ENCODE measurements around the gene CDC123. TPM values are rescaled to one million over a fixed set of nuclear protein-coding genes. Genes with fewer than 3 reads are reported as not detected.

The CDC123 gene, protein sequence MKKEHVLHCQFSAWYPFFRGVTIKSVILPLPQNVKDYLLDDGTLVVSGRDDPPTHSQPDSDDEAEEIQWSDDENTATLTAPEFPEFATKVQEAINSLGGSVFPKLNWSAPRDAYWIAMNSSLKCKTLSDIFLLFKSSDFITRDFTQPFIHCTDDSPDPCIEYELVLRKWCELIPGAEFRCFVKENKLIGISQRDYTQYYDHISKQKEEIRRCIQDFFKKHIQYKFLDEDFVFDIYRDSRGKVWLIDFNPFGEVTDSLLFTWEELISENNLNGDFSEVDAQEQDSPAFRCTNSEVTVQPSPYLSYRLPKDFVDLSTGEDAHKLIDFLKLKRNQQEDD
- 145 and 156 TPM in 2 replicates for total RNA-seq

DNA sequence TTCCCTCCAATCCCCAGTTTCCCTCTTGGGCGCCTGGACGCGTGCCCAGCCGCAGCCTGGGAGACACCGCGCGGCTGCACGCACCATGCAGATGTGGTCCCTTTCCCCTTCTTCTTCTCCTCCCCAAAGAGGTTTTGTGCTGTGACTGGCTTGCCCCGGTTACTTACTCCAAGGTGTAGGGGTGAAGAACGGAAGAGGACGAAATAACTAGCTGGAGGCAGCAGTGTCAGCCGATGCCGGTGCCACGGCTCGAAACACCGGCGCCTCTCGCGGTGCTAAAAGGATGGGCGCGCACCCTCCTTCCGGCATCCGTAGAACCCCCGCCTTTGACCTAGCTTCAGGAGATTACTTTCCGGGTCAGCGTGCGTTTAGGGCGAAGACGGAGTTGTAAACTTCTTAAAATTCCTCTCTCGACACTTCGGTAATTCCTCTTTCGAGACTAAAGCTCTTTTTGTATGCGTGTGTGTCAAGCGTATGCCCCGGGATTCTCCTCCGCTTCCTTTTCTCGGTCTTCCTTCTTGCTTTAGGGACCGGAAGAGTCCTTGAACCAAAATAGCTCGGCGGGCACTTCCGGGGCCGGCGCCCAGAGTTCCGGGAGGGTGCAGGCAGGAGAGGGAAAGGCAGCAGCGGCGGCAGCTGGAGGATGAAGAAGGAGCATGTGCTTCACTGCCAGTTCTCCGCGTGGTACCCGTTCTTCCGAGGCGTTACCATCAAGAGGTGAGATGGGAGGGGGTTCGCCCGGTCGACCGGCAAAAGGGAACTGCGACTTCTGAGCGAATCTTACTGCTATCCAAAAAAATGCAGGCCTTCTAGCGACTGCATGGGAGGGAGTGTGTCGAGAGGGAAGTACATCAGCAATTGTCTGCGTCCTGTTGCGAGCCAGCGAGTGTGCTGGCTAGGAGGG lies at the start of gene CDC123, which contains the start of gene NUDT5:
TSS of gene CDC123 (plus strand) at position 586 of the 904 bp plus-strand sequence. CDS start at position 644, 58 bp downstream.
TSS of gene NUDT5 (minus strand) at position 289 of the 904 bp plus-strand sequence. CDS start 9,600 bp downstream, outside the sequence.

Other genes with a start within 250 kb of the CDC123 start
- 11.4 and 16.6 TPM in 2 replicates for gene UPF2, start 153.4 kb upstream of the CDC123 start, total RNA-seq
- 18.0 and 20.1 TPM in 2 replicates for gene DHTKD1, start 127.2 kb upstream of the CDC123 start, total RNA-seq
- 10.9 and 11.0 TPM in 2 replicates for gene SEC61A2, start 66.5 kb upstream of the CDC123 start, total RNA-seq
- 61.4 and 67.6 TPM in 2 replicates for gene NUDT5, start 297 bp upstream of the CDC123 start, total RNA-seq
- 2.3 and 3.7 TPM in 2 replicates for gene CAMK1D, start 153.4 kb downstream of the CDC123 start, total RNA-seq